Kidney epithelial cell (primary cell): ENCODE measurements around the gene FAM114A1. TPM values are rescaled to one million over a fixed set of nuclear protein-coding genes. Genes with fewer than 3 reads are reported as not detected.

Experiments
- DNase-seq: peaks from one replicate; pipeline ENCODE4 v3.0.0-alpha.2; 2010; ENCODE audit warnings: low read depth
- H3K27me3 ChIP-seq: 2 replicates; pipeline ENCODE4 v1.6.0; 2011; ENCODE audit warnings: low read length; ENCODE audit not compliant: control insufficient read depth, insufficient read depth
- H3K36me3 ChIP-seq: 2 replicates; pipeline ENCODE4 v1.5.1; 2011; ENCODE audit warnings: low read length; ENCODE audit not compliant: control insufficient read depth, insufficient read depth
- H3K4me3 ChIP-seq: 2 replicates; pipeline ENCODE4 v1.5.1; 2011; ENCODE audit warnings: low read depth, mild to moderate bottlenecking, control low read depth, low read length
- total RNA-seq: library from RNA; depleted of rRNA; stranded (reverse); fragments of >200 nt; gene quantifications from 2 replicates; pipeline ENCODE4 v1.2.3, GENCODE V29; 2015
- TF ChIP-seq, protein P1 (sequence below): IDR thresholded peaks from 2 replicates; pipeline ENCODE4 v1.5.1; 2011; ENCODE audit warnings: mild to moderate bottlenecking, moderate library complexity, low read length, control low read depth, inconsistent platforms; ENCODE audit not compliant: insufficient read depth, poor library complexity, severe bottlenecking

The FAM114A1 gene
- total RNA-seq, 1 donor from 2014 or later, result 53.9 TPM

DNA sequence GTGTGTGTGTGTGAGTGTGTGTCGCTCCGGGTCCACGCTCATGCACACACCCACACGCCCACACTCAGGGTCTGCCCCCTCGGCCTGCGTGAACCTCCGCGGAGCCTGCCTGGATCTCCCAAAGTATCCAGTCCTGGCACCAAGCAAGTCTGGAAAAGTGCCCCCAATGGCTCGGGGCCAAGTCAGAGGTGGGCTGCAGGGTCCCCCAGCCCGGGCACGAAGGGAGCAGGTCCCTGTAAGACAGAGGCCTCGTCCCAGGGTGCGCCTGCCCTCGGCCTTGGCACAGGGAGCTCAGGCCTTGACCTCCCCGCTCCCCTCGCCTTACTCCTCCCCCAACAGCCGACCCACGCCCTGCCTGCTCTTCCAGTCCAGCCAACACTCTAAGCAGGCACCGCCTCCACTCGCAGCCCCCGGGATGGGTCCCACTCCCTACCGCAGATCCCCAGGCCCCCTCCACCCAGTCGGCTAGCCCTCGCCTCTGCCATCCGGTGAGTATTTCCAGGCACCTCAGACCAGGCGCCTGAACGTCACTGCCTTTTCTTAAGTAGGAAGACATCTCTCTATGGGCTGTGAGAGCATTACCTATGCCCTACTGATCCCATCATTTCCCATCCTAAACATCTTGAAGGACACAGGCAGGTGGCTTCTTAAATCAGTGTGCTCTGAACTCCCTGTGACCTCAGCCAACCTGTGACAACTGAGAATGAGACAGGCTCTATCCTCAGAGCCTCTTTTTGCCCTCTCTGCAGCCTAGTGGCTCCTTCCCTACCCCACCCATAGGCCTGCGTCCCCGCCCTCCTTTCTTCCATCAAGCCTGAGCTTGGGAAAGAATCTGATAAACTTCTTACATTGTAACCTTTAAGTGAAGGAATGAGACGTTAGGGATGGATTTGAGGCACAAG, 704 bp downstream of the FAM114A1 start:
- TF ChIP-seq, protein P1, sequence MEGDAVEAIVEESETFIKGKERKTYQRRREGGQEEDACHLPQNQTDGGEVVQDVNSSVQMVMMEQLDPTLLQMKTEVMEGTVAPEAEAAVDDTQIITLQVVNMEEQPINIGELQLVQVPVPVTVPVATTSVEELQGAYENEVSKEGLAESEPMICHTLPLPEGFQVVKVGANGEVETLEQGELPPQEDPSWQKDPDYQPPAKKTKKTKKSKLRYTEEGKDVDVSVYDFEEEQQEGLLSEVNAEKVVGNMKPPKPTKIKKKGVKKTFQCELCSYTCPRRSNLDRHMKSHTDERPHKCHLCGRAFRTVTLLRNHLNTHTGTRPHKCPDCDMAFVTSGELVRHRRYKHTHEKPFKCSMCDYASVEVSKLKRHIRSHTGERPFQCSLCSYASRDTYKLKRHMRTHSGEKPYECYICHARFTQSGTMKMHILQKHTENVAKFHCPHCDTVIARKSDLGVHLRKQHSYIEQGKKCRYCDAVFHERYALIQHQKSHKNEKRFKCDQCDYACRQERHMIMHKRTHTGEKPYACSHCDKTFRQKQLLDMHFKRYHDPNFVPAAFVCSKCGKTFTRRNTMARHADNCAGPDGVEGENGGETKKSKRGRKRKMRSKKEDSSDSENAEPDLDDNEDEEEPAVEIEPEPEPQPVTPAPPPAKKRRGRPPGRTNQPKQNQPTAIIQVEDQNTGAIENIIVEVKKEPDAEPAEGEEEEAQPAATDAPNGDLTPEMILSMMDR, result no peak
- Histone ChIP-seq H3K36me3 (no peaks in the 10 kb centered on the region), H3K27me3 (no peaks in the 10 kb centered on the region), H3K4me3 (peak overlapping the region; percentile 94)
- DNase-seq, result no peak

DNA sequence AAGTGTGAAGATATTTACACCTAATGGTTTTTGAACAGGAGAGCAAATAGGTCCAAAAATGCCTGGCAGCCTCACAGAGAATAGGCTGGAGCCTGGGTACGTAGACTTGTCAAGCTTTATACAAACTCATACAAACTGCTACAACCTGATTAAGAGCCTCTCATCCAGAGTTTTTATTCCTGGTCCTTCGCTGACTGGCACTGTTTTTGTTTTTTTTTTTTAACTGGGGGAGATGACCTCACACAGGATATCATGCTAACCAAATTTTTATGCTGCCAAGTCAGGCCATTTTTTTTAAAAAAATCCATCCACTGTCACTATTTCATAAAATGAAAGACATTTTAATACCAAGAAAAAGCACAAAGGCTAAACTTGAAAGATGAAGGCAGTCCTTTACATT, 1.9 kb downstream of the FAM114A1 start:
- no peak for DNase-seq
- no peaks in the 10 kb centered on the region for H3K36me3 ChIP-seq
- no peak overlapping the region for H3K4me3 ChIP-seq
- H3K27me3 ChIP-seq, result no peaks in the 10 kb centered on the region
- TF ChIP-seq, protein P1, result no peak

DNA sequence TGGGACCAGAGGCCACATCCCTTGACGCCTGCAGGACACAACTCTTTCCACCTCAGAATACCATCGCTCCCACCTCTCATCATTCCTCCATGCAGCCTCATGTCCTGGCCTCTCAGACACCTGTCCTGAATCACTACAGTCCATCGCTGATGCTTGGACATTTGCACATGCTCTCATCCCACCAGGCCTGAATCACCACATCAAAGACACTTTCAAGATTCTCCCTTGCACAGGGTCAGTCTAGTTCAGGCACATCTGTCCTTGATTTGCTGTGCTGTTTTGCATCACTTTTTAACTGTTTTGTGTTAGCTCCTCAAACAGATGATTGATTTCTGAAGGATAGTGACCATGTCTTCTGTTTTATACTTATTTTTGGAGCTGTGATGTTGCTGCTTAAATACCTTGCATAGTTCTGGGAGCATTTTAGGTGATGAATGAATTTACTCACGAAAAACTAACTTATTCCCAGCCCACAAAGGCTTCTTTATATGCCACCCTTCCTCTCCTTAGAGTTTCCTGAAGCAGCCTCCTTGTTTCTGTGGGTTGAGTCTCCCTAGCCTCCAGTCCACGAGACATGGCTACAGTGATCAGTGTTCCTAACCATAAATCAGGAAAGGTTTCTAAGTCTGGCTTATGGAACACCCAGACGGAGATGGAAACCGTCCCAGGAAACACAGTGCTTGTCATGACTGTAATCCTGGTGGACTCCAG, 2.6 kb downstream of the FAM114A1 start:
- Histone ChIP-seq H3K36me3 (no peaks in the 10 kb centered on the region), H3K4me3 (no peak overlapping the region), H3K27me3 (no peaks in the 10 kb centered on the region)
- TF ChIP-seq, protein P1, result no peak
- no peak for DNase-seq

DNA sequence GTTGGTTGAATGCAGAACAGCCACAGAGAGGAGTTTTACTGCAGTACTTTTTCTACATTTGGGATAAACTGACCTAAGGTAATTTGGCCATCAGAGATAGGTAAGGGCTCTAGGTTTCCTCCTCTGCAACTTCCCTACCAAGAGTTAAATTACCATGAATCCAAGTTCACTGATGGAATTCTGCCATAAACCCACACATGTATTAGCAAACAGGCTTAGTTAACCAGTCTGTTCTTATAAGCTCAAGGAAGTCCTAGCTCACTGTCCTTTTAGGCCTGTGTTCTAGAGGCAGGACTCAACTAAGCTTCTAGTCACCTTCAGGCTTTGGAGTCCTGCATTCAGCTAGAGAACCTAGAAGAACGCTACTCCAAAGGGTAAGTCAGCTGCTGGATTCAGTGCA, 4.0 kb downstream of the FAM114A1 start:
- no peak for DNase-seq
- TF ChIP-seq, protein P1, result no peak
- no peaks in the 10 kb centered on the region for H3K27me3 ChIP-seq
- no peak overlapping the region for H3K4me3 ChIP-seq
- peaks cover 2% of the 10 kb centered on the region for H3K36me3 ChIP-seq

DNA sequence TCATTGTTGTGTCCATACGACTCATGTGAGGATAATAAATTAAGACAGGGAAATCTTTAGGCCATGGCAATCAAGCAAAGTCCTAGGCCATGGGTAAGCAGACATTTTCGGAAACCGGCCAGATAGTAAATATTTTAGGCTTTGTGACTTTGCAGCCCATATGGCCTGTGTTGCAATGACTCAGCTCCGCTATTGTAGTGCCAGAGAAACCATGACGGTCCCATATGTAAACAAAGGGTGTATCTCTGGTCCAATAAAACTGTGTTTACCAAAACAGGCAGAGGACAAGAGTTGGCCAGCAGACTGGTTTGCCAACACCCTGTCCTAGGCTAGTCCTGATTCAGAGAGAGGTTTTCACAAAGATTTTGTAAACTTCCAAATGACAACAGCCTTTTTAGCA, 5.0 kb downstream of the FAM114A1 start:
- TF ChIP-seq, protein P1, result no peak
- no peak for DNase-seq
- Histone ChIP-seq H3K36me3 (peaks cover 2% of the 10 kb centered on the region), H3K27me3 (no peaks in the 10 kb centered on the region), H3K4me3 (no peak overlapping the region)
